Brain microvascular endothelial cell (primary cell): ENCODE data around the gene ACTL8.

Experiments used
- DNase-seq: peaks from one replicate; pipeline ENCODE4 v3.0.0-alpha.2; 2020
- H3K27ac ChIP-seq: fragments of 250-450 bp; sonication (Bioruptor Pico); 2 replicates; pipeline ENCODE4 v1.5.1; 2020; ENCODE audit warnings: mild to moderate bottlenecking, moderate library complexity
- H3K27me3 ChIP-seq: fragments of 250-450 bp; sonication (Bioruptor Pico); replicated peaks from 2 replicates; pipeline ENCODE4 v1.5.1; 2020; ENCODE audit warnings: mild to moderate bottlenecking
- H3K36me3 ChIP-seq: fragments of 250-450 bp; sonication (Bioruptor Pico); replicated peaks from 2 replicates; pipeline ENCODE4 v1.5.1; 2020; ENCODE audit warnings: mild to moderate bottlenecking
- H3K4me3 ChIP-seq: 2 replicates; pipeline ENCODE4 v1.5.1; 2011; ENCODE audit warnings: low read depth, mild to moderate bottlenecking, control low read depth, low read length, moderate library complexity
- CTCF ChIP-seq: IDR thresholded peaks from 2 replicates; pipeline ENCODE4 v1.5.1; 2011; ENCODE audit warnings: low read depth, mild to moderate bottlenecking, moderate library complexity, low read length, control low read depth, inconsistent platforms; ENCODE audit errors: missing control alignments
- in situ Hi-C: cut with HindIII; loops from 2 replicates; pipeline ENCODE4 v1.10.0; 2017; ENCODE audit warnings: low sequenced_read_pairs, low pct_ligation_motif_present

ACTL8 gene

GRCh38 chr1:17765444-17766411 lies 10.6 kb downstream of the ACTL8 start:
- TF ChIP-seq CTCF: peak; percentile 4
- H3K36me3 ChIP-seq: no peaks in the 10 kb centered on the region
- in situ Hi-C loops: no loop called here
- DNase-seq: peak; percentile 93
- H3K4me3 ChIP-seq: no peak overlapping the region
- H3K27me3 ChIP-seq: no peaks in the 10 kb centered on the region
- peak overlapping the region; percentile 67 for H3K27ac ChIP-seq

GRCh38 chr1:17768651-17769241 lies 13.6 kb downstream of the ACTL8 start:
- no peak for TF ChIP-seq CTCF
- Histone ChIP-seq H3K27ac (peak overlapping the region; percentile 19), H3K27me3 (peaks cover 6% of the 10 kb centered on the region), H3K4me3 (no peak overlapping the region), H3K36me3 (no peaks in the 10 kb centered on the region)
- peak; percentile 53 for DNase-seq
- in situ Hi-C loops: no loop called here

GRCh38 chr1:17770983-17771382 lies 15.8 kb downstream of the ACTL8 start:
- Histone ChIP-seq H3K27ac (no peak overlapping the region), H3K4me3 (no peak overlapping the region), H3K27me3 (peaks cover 6% of the 10 kb centered on the region), H3K36me3 (no peaks in the 10 kb centered on the region)
- no peak for DNase-seq
- in situ Hi-C loops: no loop called here
- TF ChIP-seq CTCF: no peak

GRCh38 chr1:17772615-17773212 lies 17.6 kb downstream of the ACTL8 start:
- H3K36me3 ChIP-seq: no peaks in the 10 kb centered on the region
- peaks cover 6% of the 10 kb centered on the region for H3K27me3 ChIP-seq
- in situ Hi-C loops: no loop called here
- H3K4me3 ChIP-seq: no peak overlapping the region
- no peak for DNase-seq
- H3K27ac ChIP-seq: no peak overlapping the region
- TF ChIP-seq CTCF: no peak

- Histone ChIP-seq H3K36me3 (no peaks in the 10 kb centered on the region), H3K27ac (no peak overlapping the region), H3K27me3 (peaks cover 6% of the 10 kb centered on the region), H3K4me3 (no peak overlapping the region)
- in situ Hi-C loops: no loop called here
- TF ChIP-seq CTCF: no peak
- DNase-seq: no peak
Observed at GRCh38 chr1:17773591-17774326, 18.6 kb downstream of the ACTL8 start.
